ENCODE data around the gene OR10G7. TPM values are rescaled to one million over a fixed set of nuclear protein-coding genes. Genes with fewer than 3 reads are reported as not detected.

OR10G7 gene, protein sequence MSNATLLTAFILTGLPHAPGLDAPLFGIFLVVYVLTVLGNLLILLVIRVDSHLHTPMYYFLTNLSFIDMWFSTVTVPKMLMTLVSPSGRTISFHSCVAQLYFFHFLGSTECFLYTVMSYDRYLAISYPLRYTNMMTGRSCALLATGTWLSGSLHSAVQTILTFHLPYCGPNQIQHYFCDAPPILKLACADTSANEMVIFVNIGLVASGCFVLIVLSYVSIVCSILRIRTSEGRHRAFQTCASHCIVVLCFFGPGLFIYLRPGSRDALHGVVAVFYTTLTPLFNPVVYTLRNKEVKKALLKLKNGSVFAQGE
- not detected in 2 replicates for total RNA-seq

GRCh38 chr11:124041254-124041653, at the start of gene OR10G7:
OR10G7 (minus strand) TSS chr11:124041325; CDS start chr11:124039001, 2,324 bp downstream.
- intact Hi-C loops (cut with micrococcal nuclease): no loop called here

GRCh38 chr11:124085997-124086846, 45.1 kb upstream of the OR10G7 start:
- intact Hi-C loops (cut with micrococcal nuclease): no loop called here

DNA sequence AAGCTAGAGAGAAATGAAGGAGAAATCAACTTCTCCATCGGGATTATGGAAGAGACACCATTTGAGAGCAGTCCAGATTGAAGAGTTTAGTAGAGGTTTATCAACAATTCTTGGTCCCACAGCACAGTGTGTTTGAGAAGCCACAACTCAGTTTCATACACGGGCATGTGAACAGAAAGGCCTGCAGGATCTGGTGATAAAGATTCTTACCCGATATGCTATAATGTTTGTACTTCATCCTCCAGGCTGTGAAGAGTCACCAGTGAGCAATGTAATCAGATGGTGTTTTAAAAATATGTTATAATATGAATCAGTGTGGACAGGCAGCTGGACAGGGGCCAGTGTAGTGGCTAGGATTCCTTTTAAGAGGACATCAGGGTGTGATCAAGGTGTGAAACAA, 44.5 kb upstream of the OR10G7 start:
- intact Hi-C loops (cut with micrococcal nuclease): no loop called here

DNA sequence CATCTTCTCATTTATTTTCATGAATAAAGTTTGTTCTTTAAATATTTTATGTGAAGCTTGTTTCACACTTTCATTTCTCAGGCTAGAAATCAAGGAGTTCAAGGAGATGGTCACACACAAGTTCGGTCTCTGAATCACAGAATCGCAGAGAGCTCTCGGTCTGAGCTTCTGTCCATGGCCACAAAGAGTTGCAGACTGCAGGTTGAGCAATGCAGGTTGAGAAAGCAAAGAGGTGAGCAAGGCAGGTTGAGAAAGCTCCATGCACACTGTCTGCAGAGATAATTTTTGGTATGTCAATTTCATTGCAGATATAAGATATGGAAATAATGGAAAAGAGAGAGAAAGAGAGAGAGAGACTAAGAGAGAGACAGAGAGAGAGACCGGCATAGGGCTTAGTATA, 41.2 kb upstream of the OR10G7 start:
- intact Hi-C loops (cut with micrococcal nuclease): no loop called here

GRCh38 chr11:124081483-124081882, 40.4 kb upstream of the OR10G7 start:
- intact Hi-C loops (cut with micrococcal nuclease): no loop called here

DNA sequence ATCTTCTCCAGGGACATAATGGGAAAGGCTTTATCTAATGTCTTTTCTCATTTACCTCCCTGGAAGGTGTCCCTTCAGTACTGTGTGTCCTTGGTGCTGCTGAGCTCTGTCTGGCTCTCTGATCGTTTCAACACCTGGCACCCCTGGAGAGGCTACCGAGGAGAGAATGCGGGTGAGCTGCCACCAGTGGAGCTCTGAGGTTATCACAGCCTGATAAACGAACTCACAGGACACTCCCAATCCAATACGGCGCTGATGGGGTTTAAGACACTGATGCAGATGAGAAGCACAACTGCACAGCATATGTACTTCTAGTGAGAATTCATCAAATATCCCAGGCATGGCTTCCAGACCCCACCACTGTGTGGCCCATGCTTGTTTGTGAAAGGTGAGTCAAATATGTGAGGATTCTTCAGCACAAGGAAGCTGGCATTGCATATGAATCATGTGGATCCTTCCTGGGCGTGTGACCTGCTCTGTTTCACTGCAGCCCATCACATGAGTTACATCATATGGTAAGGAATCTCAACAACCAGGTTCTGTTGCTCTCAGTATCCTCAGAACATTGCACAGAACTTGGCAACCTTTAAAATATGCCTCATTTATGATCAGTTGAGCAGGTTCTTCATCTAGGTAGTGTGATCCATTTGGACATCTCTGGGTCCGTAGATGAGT, 39.3 kb upstream of the OR10G7 start:
- intact Hi-C loops (cut with micrococcal nuclease): no loop called here

- intact Hi-C loops (cut with micrococcal nuclease): no loop called here
These were observed 38.7 kb upstream of the OR10G7 start for GRCh38 chr11:124079631-124080326.

- intact Hi-C loops (cut with micrococcal nuclease): no loop called here
These were observed 37.5 kb upstream of the OR10G7 start for GRCh38 chr11:124078591-124078990.

DNA sequence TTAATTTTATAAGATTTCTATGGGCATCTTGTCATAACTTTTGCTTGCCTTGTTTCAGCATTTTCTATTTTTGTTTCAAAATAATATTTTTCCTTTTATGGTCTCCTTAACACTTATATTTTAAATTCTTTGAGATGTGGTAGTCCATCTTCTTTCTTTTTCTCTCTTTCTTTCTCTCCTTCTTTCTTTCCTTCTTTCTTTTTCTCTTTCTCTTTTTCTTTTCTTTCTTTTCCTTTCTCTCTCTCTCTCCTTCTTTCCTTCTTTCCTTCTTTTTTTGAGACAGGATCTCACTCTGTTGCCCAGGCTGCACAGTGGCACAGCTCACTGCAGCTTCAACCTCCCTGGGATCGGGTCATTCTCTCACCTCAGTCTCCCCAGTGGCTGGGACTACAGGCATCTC, 36.1 kb upstream of the OR10G7 start:
- intact Hi-C loops (cut with micrococcal nuclease): no loop called here

DNA sequence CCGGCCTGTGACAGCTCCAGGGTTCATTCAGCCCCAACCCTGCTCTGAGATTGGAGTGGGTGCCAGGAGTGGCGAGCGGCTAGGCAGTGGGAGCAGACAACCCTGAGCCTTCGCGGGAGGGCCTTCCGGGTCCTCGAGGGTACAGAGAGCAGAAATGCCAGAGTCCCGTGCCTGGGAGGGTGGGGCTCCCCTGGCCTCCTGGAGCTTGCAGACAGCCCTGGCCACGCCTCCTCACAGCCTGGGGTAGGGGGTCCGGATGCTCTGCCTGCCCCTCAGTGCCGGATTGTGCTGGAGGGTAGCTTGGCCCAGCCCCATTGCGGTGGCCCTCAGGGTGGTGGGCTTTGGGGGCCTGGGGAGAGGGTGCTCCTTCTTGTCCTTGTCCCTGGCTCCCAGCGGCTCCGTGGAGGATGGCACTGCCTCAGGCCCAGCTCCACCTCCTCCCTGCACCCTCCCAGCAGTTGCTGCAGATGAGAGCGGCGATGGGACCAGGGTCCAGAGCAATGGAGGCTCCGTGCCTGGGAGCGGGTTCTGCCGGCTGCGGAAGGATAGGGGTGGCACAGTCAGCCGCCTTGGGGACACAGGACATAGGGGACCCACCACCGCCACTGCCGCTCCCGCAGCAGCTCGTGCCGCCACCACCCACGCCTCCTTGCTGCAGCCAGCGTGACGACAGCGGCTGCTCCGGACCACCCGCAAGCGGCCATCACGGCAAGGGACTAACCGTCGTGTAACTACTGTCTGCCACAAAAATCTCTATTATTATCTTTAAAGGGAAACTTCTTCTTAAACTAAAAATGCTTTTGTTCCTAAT, 34.9 kb upstream of the OR10G7 start:
- intact Hi-C loops (cut with micrococcal nuclease): no loop called here

DNA sequence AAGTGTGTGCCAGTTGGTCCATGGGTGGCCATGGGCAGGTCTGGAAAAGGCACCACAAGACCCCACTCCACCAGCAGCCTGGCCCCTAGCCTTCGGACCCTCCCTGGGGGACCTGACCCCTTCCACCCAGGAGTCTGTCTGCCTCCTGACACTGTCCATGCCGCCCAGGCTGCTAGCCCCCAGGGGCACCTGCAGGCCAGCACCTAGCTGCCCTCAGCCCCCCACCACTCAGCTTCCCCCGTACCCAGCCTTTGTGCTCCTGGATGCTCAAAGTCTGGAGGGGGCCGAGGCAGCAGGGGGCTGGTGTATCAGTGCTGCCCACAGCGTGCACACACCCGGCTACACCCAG, 34.3 kb upstream of the OR10G7 start:
- intact Hi-C loops (cut with micrococcal nuclease): no loop called here

DNA sequence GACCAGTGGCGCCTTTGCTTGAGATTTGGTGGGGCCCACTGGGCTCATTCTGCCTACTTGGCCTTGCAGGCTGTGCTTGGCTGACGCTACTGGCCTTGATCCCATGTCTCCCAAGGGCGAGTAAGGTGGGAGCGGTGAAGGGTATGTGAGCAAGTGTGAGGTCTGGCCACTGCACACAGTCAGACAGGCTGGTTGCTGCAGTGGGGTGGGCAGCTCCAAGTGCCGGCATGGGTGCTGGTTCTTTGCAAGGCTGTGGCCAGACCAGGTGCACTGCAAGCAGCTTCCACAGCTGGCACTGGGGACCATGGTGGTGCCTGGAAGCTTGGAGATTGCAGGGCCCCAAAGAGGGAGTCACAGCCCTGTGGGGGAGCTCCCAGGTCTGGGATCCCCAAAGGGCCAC, 33.4 kb upstream of the OR10G7 start:
- intact Hi-C loops (cut with micrococcal nuclease): loop anchor here (5.0 kb wide), 2 partner anchors 203 to 432 kb away; no protein-coding TSS in a partner anchor

DNA sequence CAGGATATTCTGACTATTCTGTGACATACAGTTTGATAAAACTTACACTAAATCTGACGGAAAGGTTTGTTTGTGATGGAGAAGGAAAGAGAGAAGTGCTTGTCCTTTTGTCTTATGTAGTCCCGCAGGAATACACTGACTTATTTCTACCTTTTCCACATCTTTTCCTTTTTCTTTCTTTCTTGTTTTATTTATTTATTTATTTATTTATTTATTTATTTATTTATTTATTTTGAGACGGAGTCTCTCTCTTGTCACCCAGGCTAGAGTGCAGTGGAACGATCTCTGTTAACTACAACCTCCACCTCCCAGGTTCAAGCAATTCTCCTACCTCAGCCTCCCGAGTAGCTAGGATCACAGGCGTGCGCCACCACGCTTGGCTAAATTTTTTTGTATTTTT, 31.0 kb upstream of the OR10G7 start:
- intact Hi-C loops (cut with micrococcal nuclease): loop anchor here (5.0 kb wide), 2 partner anchors 205 to 430 kb away; no protein-coding TSS in a partner anchor

GRCh38 chr11:124071623-124071948, 30.5 kb upstream of the OR10G7 start:
- intact Hi-C loops (cut with micrococcal nuclease): loop anchor here (1.0 to 5.0 kb wide), 6 partner anchors 44 to 515 kb away; partner anchors contain the start of gene VWA5A

DNA sequence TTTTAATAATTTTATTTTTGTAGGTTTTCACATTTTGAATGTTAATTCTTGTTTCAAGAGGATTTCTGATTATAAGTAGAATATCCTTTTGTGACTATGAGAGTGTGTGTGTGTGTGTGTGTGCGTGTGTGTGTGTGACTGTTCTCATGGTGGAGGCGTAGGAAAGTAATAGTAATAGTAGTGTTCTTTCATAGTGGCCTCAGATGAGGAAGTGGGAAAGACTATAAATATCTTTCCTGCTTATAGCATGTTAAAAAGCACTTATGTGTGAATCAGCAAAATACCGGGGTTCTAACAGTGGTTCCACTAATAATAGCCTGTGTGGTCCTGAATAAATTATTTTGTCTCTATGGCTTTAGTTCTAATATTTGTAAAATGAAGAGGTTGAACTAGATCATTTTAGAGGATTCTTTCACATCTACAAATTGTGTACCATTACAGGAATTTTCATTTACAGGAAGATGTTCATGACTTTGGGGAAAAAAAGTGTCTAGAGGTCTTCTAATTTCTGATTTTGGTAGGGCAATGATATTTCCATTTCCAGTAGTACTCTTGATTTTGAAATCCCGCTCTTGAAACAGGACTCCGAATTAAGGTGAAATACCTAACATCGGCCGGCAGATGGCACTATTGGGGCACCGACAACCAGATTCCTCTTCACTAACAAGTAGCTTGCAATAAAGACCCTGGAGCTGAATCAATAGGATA, 29.9 kb upstream of the OR10G7 start:
- intact Hi-C loops (cut with micrococcal nuclease): loop anchor here (1.0 to 5.0 kb wide), 6 partner anchors 44 to 515 kb away; partner anchors contain the start of gene VWA5A

GRCh38 chr11:124069429-124070401, 28.6 kb upstream of the OR10G7 start:
- intact Hi-C loops (cut with micrococcal nuclease): loop anchor here (2.0 to 5.0 kb wide), 3 partner anchors 208 to 427 kb away; no protein-coding TSS in a partner anchor

DNA sequence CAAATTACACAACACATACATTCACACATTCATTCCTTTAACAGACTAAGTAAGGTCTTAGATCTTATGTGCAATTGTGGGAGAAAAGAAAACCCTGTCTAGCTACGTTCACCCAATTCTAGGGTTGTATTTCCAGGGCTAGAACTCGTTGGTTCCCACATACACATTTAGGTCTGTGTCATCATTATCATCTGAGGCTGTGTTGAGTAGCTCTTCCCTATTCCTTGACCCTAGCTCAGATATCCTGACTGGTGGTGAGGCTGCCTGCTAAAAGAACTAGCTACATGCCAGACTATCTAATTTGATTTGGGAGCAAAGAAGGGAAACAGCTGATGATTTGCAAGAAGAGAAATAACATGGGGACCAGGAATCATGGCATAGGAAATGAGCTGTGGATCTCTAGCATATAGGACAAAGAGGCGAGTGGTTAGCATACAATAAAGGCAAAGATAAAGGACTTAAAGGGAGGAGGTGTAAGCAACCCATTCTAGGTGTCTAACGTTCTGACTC, 27.5 kb upstream of the OR10G7 start:
- intact Hi-C loops (cut with micrococcal nuclease): no loop called here

GRCh38 chr11:124052966-124053365, 11.8 kb upstream of the OR10G7 start:
- intact Hi-C loops (cut with micrococcal nuclease): no loop called here
